OCI-LY7 (cell line): ENCODE data around the gene TPRN. TPM values are rescaled to one million over a fixed set of nuclear protein-coding genes. Genes with fewer than 3 reads are reported as not detected.

Source experiments
- BruUV-seq: library from RNA; stranded (reverse); fragments of 400-500 nt; replicated peaks from 2 replicates; lab custom pipeline; 2021; lab: Mats Ljungman, UMichigan
- CTCF ChIA-PET: fragments of 300-600 bp; sonication (Branson Sonifier 250); formaldehyde crosslinking; loops from one replicate; lab custom pipeline; 2022; ENCODE audit warnings: antibody characterized with exemption; ENCODE audit not compliant: unreplicated experiment; lab: Charles Lee
- POLR2A ChIA-PET: fragments of 300-600 bp; sonication (Branson Sonifier 250); formaldehyde crosslinking; loops from one replicate; lab custom pipeline; 2022; ENCODE audit warnings: antibody characterized with exemption; lab: Charles Lee
- DNase-seq: peaks from one replicate; pipeline ENCODE4 v3.0.0-alpha.2; 2015; ENCODE audit warnings: low spot score
- H2AFZ ChIP-seq: fragments of 200-600 bp; sonication (generic), shearing (Covaris generic); 2 replicates; pipeline ENCODE4 v1.6.1; 2014; ENCODE audit warnings: mild to moderate bottlenecking, antibody characterized with exemption, low read length, moderate library complexity
- H3K27ac ChIP-seq: fragments of 200-600 bp; sonication (generic); 2 replicates; pipeline ENCODE4 v1.5.1; 2014; ENCODE audit warnings: mixed run types, low read depth, mild to moderate bottlenecking, moderate library complexity, low read length, inconsistent platforms; ENCODE audit not compliant: poor library complexity, severe bottlenecking
- H3K36me3 ChIP-seq: fragments of 200-600 bp; sonication (generic); 2 replicates; pipeline ENCODE4 v1.6.1; 2014; ENCODE audit warnings: mild to moderate bottlenecking, antibody characterized with exemption, low read length, moderate library complexity, mixed read lengths; ENCODE audit not compliant: insufficient read depth
- H3K4me1 ChIP-seq: fragments of 200-600 bp; sonication (generic); 2 replicates; pipeline ENCODE4 v1.5.1; 2014; ENCODE audit warnings: mild to moderate bottlenecking, low read length; ENCODE audit not compliant: insufficient read depth, poor library complexity, severe bottlenecking
- H3K4me2 ChIP-seq: fragments of 200-600 bp; sonication (generic); 2 replicates; pipeline ENCODE4 v1.6.1; 2014; ENCODE audit warnings: mild to moderate bottlenecking, low read length
- H3K4me3 ChIP-seq: fragments of 200-600 bp; sonication (generic); 2 replicates; pipeline ENCODE4 v1.5.1; 2014; ENCODE audit warnings: mild to moderate bottlenecking, low read depth, low read length; ENCODE audit not compliant: poor library complexity, severe bottlenecking
- H3K79me2 ChIP-seq: fragments of 200-600 bp; sonication (generic); 2 replicates; pipeline ENCODE4 v1.6.1; 2016; ENCODE audit warnings: low read depth, mild to moderate bottlenecking, low read length, moderate library complexity, mixed read lengths; ENCODE audit not compliant: insufficient read depth
- H3K9me2 ChIP-seq: fragments of 200-600 bp; sonication (generic); 2 replicates; pipeline ENCODE4 v1.6.1; 2016; ENCODE audit warnings: mild to moderate bottlenecking, low read length, mixed read lengths; ENCODE audit not compliant: insufficient read depth
- H3K9me3 ChIP-seq: fragments of 200-600 bp; sonication (generic); 2 replicates; pipeline ENCODE4 v1.6.1; 2014; ENCODE audit warnings: mild to moderate bottlenecking, mixed run types, low read length, mixed read lengths
- H4K20me1 ChIP-seq: fragments of 200-600 bp; sonication (generic); 2 replicates; pipeline ENCODE4 v1.6.1; 2014; ENCODE audit warnings: mild to moderate bottlenecking, antibody characterized with exemption, low read length, moderate library complexity, mixed read lengths; ENCODE audit not compliant: insufficient read depth
- CTCF ChIP-seq: fragments of 200-600 bp; sonication (generic); conservative IDR thresholded peaks from 2 replicates; pipeline ENCODE4 v1.5.1; 2014; ENCODE audit warnings: mild to moderate bottlenecking, antibody characterized with exemption, low read length, moderate library complexity, mixed read lengths
- EZH2phosphoT487 ChIP-seq: fragments of 200-600 bp; sonication (generic); IDR thresholded peaks from 2 replicates; pipeline ENCODE4 v1.6.1; 2018; ENCODE audit warnings: low read depth, borderline replicate concordance, mild to moderate bottlenecking, mixed run types, antibody characterized with exemption, low read length, moderate library complexity, mixed read lengths
- intact Hi-C: fragments of 100-400 bp; cut with micrococcal nuclease; formaldehyde crosslinking; loops from one replicate; pipeline ENCODE4 v1.10.0; 2022; ENCODE audit not compliant: unreplicated experiment
- total RNA-seq, 2 experiments: library from RNA; depleted of rRNA in 1 of 2; stranded (reverse); fragments of >200 nt in 1 of 2; shearing (Covaris generic) in 1 of 2; gene quantifications; 2 replicates each; pipeline ENCODE4 v1.2.3, GENCODE V29; 2014 to 2022

The TPRN gene
- total RNA-seq, 2 experiments from 2014 or later: 9.0 to 15.9 TPM

GRCh38 chr9:137242269-137243203 lies 42.0 kb upstream of the TPRN start:
- peak overlapping the region; percentile 99 for H3K4me2 ChIP-seq
- H3K4me3 ChIP-seq: peak overlapping the region; percentile 98
- intact Hi-C loops: no loop called here
- no peak overlapping the region for H2AFZ ChIP-seq
- no peak for TF ChIP-seq CTCF
- TF ChIP-seq EZH2phosphoT487: no peak
- peaks cover 51% of the 10 kb centered on the region for H3K4me1 ChIP-seq
- peaks cover 14% of the 10 kb centered on the region for H4K20me1 ChIP-seq
- DNase-seq: no peak
- peak overlapping the region; percentile 39 for H3K27ac ChIP-seq
- no peaks in the 10 kb centered on the region for H3K9me3 ChIP-seq
- BruUV-seq: no TSS peak
- no peaks in the 10 kb centered on the region for H3K9me2 ChIP-seq
- POLR2A ChIA-PET: interaction anchor here (1.5 kb wide), 1 partner anchor 11 kb away, joined by 7 read pairs; no protein-coding TSS in a partner anchor
- H3K79me2 ChIP-seq: peaks cover 34% of the 10 kb centered on the region
- CTCF ChIA-PET: no interaction called here
- peaks cover 28% of the 10 kb centered on the region for H3K36me3 ChIP-seq

DNA sequence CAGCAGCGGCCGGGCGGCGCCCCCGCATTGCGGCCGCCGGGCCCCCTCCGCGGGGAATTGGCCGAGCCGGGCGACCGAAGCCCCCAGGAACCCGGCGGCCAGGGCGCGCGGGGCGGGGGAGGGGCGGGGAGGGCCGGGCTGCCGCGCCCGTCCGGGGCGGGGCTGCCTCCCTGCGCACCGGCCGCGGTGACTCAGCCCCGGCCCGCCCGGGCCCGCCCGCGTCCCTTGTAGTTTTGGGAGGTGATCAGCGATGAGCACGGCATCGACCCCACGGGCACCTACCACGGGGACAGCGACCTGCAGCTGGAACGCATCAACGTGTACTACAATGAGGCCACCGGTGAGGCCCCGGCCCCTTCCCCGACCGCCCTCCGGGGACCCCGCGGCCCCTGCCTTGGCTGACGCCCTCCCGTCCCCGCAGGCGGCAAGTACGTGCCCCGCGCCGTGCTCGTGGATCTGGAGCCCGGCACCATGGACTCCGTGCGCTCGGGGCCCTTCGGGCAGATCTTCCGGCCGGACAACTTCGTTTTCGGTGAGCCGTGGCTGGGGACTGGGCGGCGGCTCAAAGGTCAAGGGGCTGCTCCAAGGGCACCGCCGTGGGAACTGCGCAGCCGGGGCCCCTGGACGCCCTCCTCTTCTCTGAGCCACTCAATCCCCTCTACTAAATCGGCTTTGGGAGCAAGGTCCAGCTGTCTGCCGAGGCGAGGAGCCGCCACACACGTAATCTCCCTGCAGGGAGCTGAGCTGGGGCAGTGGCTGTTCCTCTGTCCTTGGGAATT lies 41.1 kb upstream of the TPRN start:
- H4K20me1 ChIP-seq: peaks cover 14% of the 10 kb centered on the region
- ChIA-PET CTCF (interaction anchor here (1.0 kb wide), 1 partner anchor 105 kb away, joined by 3 read pairs; no protein-coding TSS in a partner anchor), POLR2A (interaction anchor here (1.0 to 3.3 kb wide), 6 partner anchors 12 to 174 kb away, joined by 3 to 26 read pairs (median 3); partner anchors contain the start of genes NELFB and SAPCD2)
- BruUV-seq: no TSS peak
- no peaks in the 10 kb centered on the region for H3K9me3 ChIP-seq
- DNase-seq: peak; percentile 55
- intact Hi-C loops: loop anchor here (1.0 to 2.0 kb wide), 2 partner anchors 14 to 35 kb away; partner anchors contain the start of genes NELFB and TOR4A
- H3K4me2 ChIP-seq: peak overlapping the region; percentile 99
- peak overlapping the region; percentile 44 for H3K27ac ChIP-seq
- H3K9me2 ChIP-seq: no peaks in the 10 kb centered on the region
- peaks cover 28% of the 10 kb centered on the region for H3K36me3 ChIP-seq
- H3K4me3 ChIP-seq: peak overlapping the region; percentile 98
- peaks cover 34% of the 10 kb centered on the region for H3K79me2 ChIP-seq
- TF ChIP-seq EZH2phosphoT487 (no peak), CTCF (no peak)
- H2AFZ ChIP-seq: no peak overlapping the region
- H3K4me1 ChIP-seq: peaks cover 54% of the 10 kb centered on the region
